Measurements from ENCODE around the gene ST3GAL6.

- no peak for TF ChIP-seq POLR2A (IDR thresholded peaks at IDR 0.05; ENCODE audit: insufficient read depth in 1 of 2, low read depth in 2 of 2, low read length in 2 of 2)
- TF ChIP-seq CHD4 (IDR thresholded peaks at IDR 0.05; ENCODE audit: borderline replicate concordance, low read length): no peak
- TF ChIP-seq ARNTL (CRISPR knock-in tag; IDR thresholded peaks at IDR 0.05): no peak
- no peak for TF ChIP-seq ARID3A (IDR thresholded peaks at IDR 0.05; ENCODE audit: low read depth, low read length)
- TF ChIP-seq TAF1 (CRISPR knock-in tag; IDR thresholded peaks at IDR 0.05): no peak
- no peak for TF ChIP-seq DNMT3B (CRISPR knock-in tag; conservative IDR thresholded peaks at IDR 0.05)
- no peak for TF ChIP-seq KLF9 (CRISPR knock-in tag; IDR thresholded peaks at IDR 0.05; ENCODE audit: low read depth)
- TF ChIP-seq CREM (IDR thresholded peaks at IDR 0.05): no peak
- TF ChIP-seq CREM (CRISPR knock-in tag; IDR thresholded peaks at IDR 0.05): no peak
- TF ChIP-seq EHMT2 (IDR thresholded peaks at IDR 0.05; ENCODE audit: borderline replicate concordance, low read depth, low read length): no peak
Observed at GRCh38 chr3:98763819-98764418, 779 bp downstream of the ST3GAL6 start.
